Coronary artery (tissue), 2 donors: ENCODE data around the gene ATXN2.
"Not testable (repeated sequence)": the region's sequence is repeated elsewhere in the genome, so short reads cannot be mapped to it uniquely, and the experiment has no call there.

ENCODE experiments used
- DNase-seq: peaks from one replicate; pipeline ENCODE4 v3.0.0-alpha.2; 2017; ENCODE audit warnings: low spot score
- H3K27ac ChIP-seq, 2 donors: fragments of 200-600 bp; sonication (generic); one replicate each; pipeline ENCODE4 v1.5.1; 2016 to 2019
- H3K4me3 ChIP-seq: fragments of 200-600 bp; sonication (generic); 2 replicates; pipeline ENCODE4 v1.5.1; 2016; ENCODE audit warnings: mild to moderate bottlenecking, moderate library complexity
- CTCF ChIP-seq: fragments of 200-600 bp; sonication (generic); IDR thresholded peaks from one replicate; pipeline ENCODE4 v1.5.1; 2019; ENCODE audit warnings: antibody characterized with exemption

Gene ATXN2

GRCh38 chr12:111586986-111587385 is 12.1 kb downstream of the ATXN2 start:
- TF ChIP-seq CTCF: no peak

GRCh38 chr12:111585690-111586089 is 13.4 kb downstream of the ATXN2 start:
- TF ChIP-seq CTCF: no peak
- Histone ChIP-seq H3K27ac (no peak overlapping the region), H3K4me3 (no peak overlapping the region)
- no peak for DNase-seq

More at GRCh38 chr12:111586986-111587385, 12.1 kb downstream of the ATXN2 start:
- Histone ChIP-seq H3K27ac (no peak overlapping the region), H3K4me3 (no peak overlapping the region)
- no peak for DNase-seq

- no peak overlapping the region for H3K4me3 ChIP-seq
- TF ChIP-seq CTCF: no peak
These were observed 14.2 kb downstream of the ATXN2 start for GRCh38 chr12:111584959-111585358.

GRCh38 chr12:111583506-111583905 is 15.6 kb downstream of the ATXN2 start:
- not testable (repeated sequence) for H3K4me3 ChIP-seq, DNase-seq, H3K27ac ChIP-seq

More at GRCh38 chr12:111584959-111585358, 14.2 kb downstream of the ATXN2 start:
- no peak overlapping the region for H3K27ac ChIP-seq
- no peak for DNase-seq

GRCh38 chr12:111582133-111582747 is 16.9 kb downstream of the ATXN2 start:
- TF ChIP-seq CTCF: no peak
- H3K4me3 ChIP-seq: no peak overlapping the region
- no peak for DNase-seq
- no peak overlapping the region for H3K27ac ChIP-seq

GRCh38 chr12:111581434-111582132 is 17.5 kb downstream of the ATXN2 start:
- Histone ChIP-seq H3K4me3 (no peak overlapping the region), H3K27ac (no peak overlapping the region)
- no peak for TF ChIP-seq CTCF
- DNase-seq: no peak

GRCh38 chr12:111580737-111581136 is 18.4 kb downstream of the ATXN2 start:
- H3K4me3 ChIP-seq: no peak overlapping the region
- no peak overlapping the region for H3K27ac ChIP-seq
- no peak for TF ChIP-seq CTCF
- DNase-seq: no peak
